Measurements from ENCODE around the gene RDH13.
A peak's percentile ranks its signal among the peaks of the same experiment; 100 is the strongest.

RDH13 gene

GRCh38 chr19:55091955-55092354, 29.0 kb upstream of the RDH13 start:
- DNase-seq, result no peak

- DNase-seq, result no peak
These were observed 28.4 kb upstream of the RDH13 start for GRCh38 chr19:55091126-55091910.

- DNase-seq, result no peak
These were observed 27.6 kb upstream of the RDH13 start for GRCh38 chr19:55090564-55090963.

- DNase-seq, result no peak
These were observed 26.5 kb upstream of the RDH13 start for GRCh38 chr19:55089342-55089944.

DNA sequence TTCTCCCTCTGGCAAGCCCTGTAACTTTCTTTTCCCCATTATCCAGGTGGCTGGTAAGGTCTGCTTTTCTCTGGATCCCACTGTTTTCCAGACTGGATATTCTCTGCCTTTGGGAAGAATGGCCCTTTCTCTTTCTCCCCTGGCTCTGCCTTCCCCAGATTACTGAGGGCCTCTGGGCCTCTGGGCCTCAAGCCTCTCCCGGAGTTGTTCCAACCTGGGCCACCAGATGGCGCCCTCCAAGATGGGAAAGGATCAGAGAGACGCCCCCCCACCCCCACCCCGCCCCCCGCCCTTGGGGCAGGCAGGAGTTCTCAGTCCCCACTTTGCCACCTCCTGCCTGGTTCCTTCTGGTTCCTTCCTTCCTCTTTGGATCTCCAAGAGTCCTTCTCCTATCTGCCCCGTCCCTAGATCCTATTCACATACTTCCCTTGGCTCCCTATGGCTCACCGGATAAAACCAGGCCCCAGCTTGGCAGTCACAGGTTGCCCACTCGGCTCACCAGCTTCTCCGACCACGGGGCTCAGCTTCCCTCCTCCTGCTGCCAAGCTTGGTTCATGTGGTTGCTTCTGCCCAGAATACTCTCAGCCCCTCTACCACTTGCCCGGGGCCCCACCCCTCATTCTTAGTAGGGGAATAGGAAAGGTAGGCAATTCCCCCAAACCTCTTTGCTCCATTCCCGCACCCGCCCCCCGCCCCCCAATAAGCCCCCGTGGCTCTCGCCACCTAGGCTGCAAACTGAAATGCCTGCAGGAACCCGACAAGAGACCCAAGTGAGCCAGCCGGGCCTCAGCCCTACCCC, 25.8 kb upstream of the RDH13 start:
- DNase-seq, result peak in 1 of 2 donors; percentile 52

DNA sequence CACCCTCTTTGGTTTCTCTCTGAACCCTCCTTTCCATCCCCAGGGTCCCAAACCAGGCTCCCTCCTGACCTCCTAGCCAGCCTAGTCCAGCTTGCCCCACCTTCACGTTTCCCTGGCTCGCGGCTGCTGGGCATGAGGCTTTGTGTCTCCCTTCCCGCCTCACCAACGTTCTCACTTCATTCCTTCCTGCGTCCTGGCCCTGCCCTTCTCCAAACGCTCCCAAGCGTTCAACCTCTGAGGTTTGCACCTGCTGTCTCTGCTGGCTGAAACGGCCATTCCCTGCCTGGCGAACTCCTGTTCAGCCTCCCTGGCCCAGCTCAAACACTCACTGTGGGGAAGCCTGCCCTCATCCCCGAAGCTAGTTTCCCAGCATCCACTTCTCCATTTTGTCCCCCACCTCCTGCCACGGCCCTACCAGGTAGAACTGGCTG, 25.1 kb upstream of the RDH13 start:
- no peak for DNase-seq

DNA sequence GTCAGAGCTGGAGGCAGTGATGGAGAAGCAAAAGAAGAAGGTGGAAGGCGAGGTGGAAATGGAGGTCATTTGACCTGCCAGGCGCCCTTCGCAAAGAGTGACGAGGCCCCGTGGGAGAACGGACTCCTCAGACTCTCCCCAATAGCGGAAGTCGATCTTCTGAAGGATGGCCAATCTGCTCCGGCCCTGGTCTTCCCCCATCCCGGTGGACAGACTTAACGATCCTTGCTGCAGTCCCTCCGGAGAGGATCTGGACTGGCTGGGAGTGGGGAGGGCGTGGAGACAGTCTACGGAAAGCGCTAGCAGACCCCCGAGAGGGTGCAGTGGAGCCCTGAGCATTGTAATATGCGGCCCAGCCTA, 24.6 kb upstream of the RDH13 start:
- no peak for DNase-seq

DNA sequence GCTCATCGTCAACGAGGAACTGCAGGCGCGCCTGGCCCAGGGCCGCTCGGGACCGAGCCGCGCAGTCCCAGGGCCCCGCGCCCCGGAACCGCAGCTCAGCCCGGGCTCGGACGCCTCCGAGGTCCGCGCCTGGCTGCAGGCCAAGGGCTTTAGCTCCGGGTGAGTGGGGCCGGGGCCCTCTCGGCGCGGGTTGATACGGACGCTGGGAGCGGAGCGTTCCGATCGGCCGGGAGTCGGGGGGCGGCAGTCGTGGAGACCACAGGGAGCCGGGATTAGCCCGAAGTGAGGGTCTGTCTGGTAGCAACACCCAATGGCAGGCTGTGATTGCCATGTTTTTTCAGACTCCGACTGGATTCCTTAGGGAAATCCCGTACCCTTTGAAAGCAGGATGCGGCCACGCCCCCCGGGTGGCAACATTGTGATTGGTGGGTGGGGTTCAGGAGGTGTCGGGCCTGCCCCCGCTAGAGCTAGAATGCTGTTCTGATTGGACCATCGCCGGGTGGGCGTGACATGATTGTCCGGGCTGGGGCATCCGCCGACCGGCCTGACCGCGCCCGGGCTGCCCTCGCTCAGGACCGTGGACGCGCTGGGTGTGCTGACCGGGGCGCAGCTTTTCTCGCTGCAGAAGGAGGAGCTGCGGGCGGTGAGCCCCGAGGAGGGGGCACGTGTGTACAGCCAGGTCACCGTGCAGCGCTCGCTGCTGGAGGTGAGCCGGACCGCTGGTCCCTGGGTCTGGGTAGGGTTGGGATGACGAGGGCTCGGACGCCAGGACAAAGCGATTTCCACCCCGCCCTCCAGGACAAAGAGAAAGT, 24.0 kb upstream of the RDH13 start:
- peak; percentile 35 to 75 for DNase-seq

DNA sequence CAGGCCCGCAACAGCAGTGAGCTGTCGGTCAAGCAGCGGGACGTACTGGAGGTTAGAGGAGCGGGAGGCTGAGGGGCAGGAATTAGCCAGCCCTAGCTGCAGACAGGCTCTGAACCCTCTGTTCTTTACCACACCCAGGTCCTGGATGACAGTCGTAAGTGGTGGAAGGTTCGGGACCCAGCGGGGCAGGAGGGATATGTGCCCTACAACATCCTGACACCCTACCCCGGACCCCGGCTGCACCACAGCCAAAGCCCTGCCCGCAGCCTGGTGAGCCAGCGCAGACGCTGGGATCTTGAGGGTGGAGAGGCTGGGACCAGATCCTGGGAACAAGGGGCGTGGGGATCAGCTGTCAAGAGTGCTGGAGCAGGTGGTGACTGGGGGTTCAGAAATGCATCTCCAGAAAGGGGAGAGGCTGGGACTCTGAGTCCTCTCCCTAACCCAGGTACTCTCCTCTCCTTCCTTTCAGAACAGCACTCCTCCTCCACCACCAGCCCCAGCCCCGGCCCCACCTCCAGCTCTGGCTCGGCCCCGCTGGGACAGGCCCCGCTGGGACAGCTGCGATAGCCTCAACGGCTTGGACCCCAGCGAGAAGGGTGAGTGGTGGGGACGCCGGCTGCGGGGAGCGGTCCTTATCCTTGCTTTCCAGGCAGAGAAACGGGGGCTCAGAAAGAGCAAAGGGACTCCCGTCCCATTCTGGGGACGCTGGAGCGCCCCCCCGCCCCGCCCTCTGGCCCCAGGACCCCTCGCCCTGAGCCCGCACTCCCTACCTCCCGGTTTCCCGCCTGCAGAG, 23.2 kb upstream of the RDH13 start:
- DNase-seq, result no peak

- no peak for DNase-seq
These were observed 21.5 kb upstream of the RDH13 start for GRCh38 chr19:55084416-55084815.

DNA sequence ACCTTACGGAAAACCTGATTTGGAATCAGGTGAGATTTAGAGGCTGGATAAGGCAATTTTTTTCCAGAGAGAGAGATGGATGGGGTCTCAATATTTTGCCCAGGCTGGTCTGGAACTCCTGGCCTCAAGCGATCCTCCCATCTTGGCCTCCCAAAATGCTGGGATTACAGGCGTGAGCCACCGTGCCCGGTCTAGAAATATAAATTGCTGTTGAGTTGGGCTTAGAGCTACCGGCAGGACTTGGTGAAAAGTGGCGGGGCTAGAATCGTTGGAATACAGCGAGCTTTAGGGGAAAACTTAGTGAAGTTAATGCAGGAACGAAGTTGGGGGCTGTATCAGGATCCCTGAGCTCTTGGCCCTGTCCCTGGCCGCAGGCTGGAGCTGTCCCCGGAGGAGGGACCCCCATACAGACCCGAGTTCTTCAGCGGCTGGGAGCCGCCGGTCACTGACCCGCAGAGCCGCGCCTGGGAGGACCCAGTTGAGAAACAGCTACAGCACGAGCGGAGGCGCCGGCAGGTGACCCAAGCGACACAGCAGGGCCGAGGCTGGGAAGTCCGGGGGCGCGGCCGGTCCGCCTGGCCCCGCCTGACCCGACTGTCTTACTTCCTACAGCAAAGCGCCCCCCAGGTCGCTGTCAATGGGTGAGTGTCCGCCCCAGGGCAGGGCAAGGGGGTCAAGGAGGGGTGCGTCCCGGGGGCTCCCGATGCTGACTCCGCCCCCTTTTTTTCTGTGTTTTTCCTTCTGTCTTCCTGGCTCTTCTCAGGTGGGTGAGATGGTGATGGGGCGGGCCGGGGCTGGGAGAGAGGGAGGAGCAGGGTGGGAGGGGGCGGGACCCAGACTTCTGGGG, 20.3 kb upstream of the RDH13 start:
- DNase-seq, result no peak

- no peak for DNase-seq
These were observed 19.3 kb upstream of the RDH13 start for GRCh38 chr19:55082020-55082851.

- DNase-seq, result no peak
These were observed 18.7 kb upstream of the RDH13 start for GRCh38 chr19:55081770-55082019.

DNA sequence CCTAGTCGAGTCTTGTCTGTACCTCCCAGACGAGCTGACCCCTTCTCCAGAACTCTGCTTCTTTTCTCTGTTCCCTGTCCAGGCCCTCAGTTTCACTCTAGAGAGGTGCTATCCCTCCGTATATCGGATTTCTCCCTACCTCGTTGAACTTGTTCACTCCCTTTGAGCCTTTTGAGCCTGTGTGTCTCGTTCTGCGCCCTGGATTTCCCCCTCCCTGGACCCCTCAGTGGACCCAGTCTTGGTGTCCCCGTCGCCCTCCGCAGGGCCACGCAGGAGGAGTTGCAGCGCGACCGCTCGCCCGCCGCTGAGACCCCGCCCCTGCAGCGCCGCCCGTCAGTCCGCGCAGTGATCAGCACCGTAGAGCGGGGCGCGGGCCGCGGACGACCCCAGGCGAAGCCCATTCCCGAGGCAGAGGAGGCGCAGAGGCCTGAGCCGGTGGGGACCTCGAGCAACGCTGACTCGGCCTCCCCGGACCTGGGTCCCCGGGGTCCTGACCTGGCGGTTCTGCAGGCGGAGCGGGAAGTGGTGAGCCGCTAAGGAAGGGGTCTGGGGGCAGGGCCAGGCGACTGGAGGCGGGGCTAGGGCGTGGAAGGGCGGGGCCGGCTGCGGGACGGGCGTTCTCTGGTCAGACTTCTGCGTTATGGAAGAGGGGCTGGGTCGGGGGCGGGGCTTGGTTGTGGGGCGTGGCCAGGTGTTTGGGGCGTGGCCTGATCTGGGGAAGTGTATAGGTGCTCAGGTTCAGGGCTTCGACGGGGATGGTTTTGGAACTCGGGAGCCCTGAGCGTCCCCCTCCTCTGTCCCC, 18.2 kb upstream of the RDH13 start:
- DNase-seq, result peak in 1 of 2 donors; percentile 35

GRCh38 chr19:55080121-55080967, 17.4 kb upstream of the RDH13 start:
- DNase-seq, result no peak

DNA sequence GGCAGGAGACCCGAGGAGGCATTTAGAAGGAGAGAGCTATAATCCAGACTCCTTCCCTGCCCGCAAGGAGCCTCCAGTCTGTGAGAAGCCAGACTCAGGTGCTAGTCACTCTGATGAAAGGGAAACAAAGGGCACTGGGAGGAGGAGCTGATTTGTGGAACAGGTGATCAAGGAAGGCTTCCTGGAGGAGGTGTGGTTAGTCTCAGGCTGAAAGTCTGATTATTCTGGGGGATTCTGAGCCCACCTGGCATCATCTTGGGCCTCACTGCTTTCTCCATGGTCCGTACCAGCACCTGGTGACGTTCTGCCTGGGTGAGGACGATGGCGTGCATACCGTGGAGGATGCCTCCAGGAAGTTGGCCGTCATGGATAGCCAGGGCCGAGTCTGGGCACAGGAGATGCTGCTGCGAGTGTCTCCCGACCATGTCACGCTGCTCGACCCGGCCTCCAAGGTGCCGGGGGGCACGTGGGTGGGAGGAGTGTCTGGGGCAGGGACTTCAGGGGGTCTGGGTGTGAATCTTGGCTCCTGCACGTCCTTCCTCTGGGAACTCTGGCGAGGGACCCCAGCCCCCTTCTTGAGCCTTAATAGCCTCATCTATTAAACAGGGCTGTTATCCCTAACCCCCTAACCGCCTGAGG, 16.6 kb upstream of the RDH13 start:
- DNase-seq, result no peak

- DNase-seq, result no peak
These were observed 16.0 kb upstream of the RDH13 start for GRCh38 chr19:55078996-55079395.

DNA sequence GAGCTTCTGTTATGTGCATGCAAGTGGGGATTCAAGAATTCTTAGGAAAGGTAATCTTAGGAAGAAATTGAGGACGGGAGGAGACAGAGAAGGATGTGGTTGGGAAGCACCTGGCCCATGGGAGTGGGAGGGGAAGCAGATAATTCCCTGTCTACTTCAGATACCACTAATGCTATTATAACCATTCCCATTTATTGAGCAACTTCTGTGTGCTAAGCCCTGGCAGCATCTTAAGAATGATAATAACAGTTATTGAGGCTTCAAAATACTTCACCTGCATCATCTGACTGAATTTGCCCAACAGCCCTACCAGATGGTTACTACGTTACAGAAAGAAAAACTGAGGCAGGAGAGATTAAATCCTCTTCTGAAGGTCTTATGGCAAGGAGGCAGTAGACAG, 14.2 kb upstream of the RDH13 start:
- no peak for DNase-seq

Measured in hippocampal formation (tissue), 2 donors.